Heart right ventricle (tissue), 16 donors: ENCODE measurements around the gene IL31RA. TPM values are rescaled to one million over a fixed set of nuclear protein-coding genes. Genes with fewer than 3 reads are reported as not detected.

ENCODE experiments used
- ATAC-seq, 8 donors: fragments of 200-7000 bp; cut with Tn5 transposase; one replicate each; pipeline ENCODE4 v1.9.1; 2020; ENCODE audit warnings: mild to moderate bottlenecking in 8 of 8, moderate library complexity in 8 of 8, moderate number of reproducible peaks in 1 of 8
- DNase-seq, 2 donors: peaks; one replicate each; pipeline ENCODE4 v3.0.0-alpha.2; 2020
- H3K27ac ChIP-seq, 10 donors: fragments of 200-600 bp; sonication (generic) in 2 of 10; one replicate each; pipeline versions ENCODE4 v1.5.0 to v1.8.0; 2020 to 2022; ENCODE audit warnings: mild to moderate bottlenecking in 3 of 10
- H3K27me3 ChIP-seq, 7 donors: fragments of 200-600 bp; one replicate each; pipeline ENCODE4 v1.8.0; 2021 to 2022; ENCODE audit warnings: mild to moderate bottlenecking in 2 of 7
- H3K36me3 ChIP-seq, 9 donors: fragments of 200-600 bp; sonication (generic) in 1 of 9; one replicate each; pipeline versions ENCODE4 v1.5.0 to v1.8.0; 2020 to 2022; ENCODE audit warnings: mild to moderate bottlenecking in 2 of 9
- H3K4me1 ChIP-seq, 9 donors: fragments of 200-600 bp; sonication (generic) in 1 of 9; one replicate each; pipeline versions ENCODE4 v1.5.0 to v1.8.0; 2020 to 2022; ENCODE audit warnings: mild to moderate bottlenecking in 4 of 9
- H3K4me3 ChIP-seq, 10 donors: fragments of 200-600 bp; sonication (generic) in 2 of 10; one replicate each; pipeline versions ENCODE4 v1.5.0 to v1.8.0; 2020 to 2022; ENCODE audit warnings: mild to moderate bottlenecking in 7 of 10, moderate library complexity in 2 of 10
- H3K9me3 ChIP-seq, 11 donors: fragments of 200-600 bp in 10 of 11; sonication (generic) in 2 of 11; one replicate each; pipeline versions ENCODE4 v1.5.0 to v1.8.0; 2013 to 2022; ENCODE audit warnings: mild to moderate bottlenecking in 2 of 11, control low read depth in 1 of 11, moderate library complexity in 1 of 11
- WGBS, 2 donors: extraction: QIAGEN DNeasy Blood & Tissue Kit; methylation state at CpG; one replicate each; pipeline ENCODE4 v1.1.7; 2013; ENCODE audit warnings: inconsistent platforms in 1 of 2; 5-methylcytosine and 5-hydroxymethylcytosine counted together
- intact Hi-C, 10 donors: fragments of 100-400 bp; cut with DNase I; formaldehyde crosslinking; loops; one replicate each; pipeline versions ENCODE4 v1.11.1 to v1.14.2; 2022
- polyA plus RNA-seq, 2 donors: library from polyadenylated mRNA; stranded (reverse); fragments of 200-250 nt; gene quantifications; one replicate each; pipeline ENCODE4 v1.2.3, GENCODE V29; 2013
- total RNA-seq, 10 donors: library from RNA; stranded (reverse); fragmentation: NEBNext Ultra II Directional in 3 of 10; extraction: Animal tissue kit (Norgen Biotek cat#: 25700) in 3 of 10; gene quantifications; one replicate each; pipeline versions ENCODE4 v1.2.1 to v1.2.4, GENCODE V29; 2021 to 2023
- TF ChIP-seq, protein P1 (sequence below), 9 donors: fragments of 200-600 bp; sonication (generic) in 2 of 9; IDR thresholded peaks; one replicate each; pipeline versions ENCODE4 v1.5.0 to v1.8.0; 2021 to 2022; ENCODE audit warnings: antibody characterized with exemption in 9 of 9, mild to moderate bottlenecking in 5 of 9, moderate library complexity in 1 of 9
- donor health status: Arrhythmogenic right ventricular cardiomyopathy.
- donor health status: ischemic (EF 13 %, LVEDD 7.1; RV severe dilation, severe dysfunction).
- donor health status: healthy with polysubstance abuse.
- donor health status: DM: no; HTN: yes; CAD: no.
- donor health status: DM: no; HTN: no; CAD: no.
- donor health status: ischemic (EF 25% LVEDD 6.9; RV normal size, moderate dysfunction).
- donor health status: ischemic (EF 25% LVEDD 5.7; RV mildly dilated, moderate dysfunction).
- donor health status: healthy.
- donor health status: DM: yes; HTN: yes; CAD: no.
- donor health status: Ischemic cardiomyopathy.
- donor health status: ischemic (EF 35%, LVEDD 5.7; RV mildly dilated, moderate dysfunction).
- donor health status: nonischemic (EF 11% LVEDD 7.7; RV severe dilation, severe dysfunction).
- donor health status: DM: yes; HTN: yes; CAD: no.
- donor health status: PGD.
- donor health status: ischemic (EF 29% LVEDD 5.4; RV normal size, mild dysfunction).
- donor health status: nonischemic (EF 23%, LVEDD 6.1; RV moderate dilation, normal function).

The IL31RA gene
- total and polyA plus RNA-seq, 12 donors, result 0.06 to 1.6 (median 0.76) TPM; not detected in 3

- no peak overlapping the region for H3K27ac ChIP-seq
- peaks cover 0 to 24% (median 0%) of the 10 kb centered on the region in 9 donors for H3K4me1 ChIP-seq
- intact Hi-C loops, result loop anchor here in 2 of 10 donors (10.0 kb wide), 1 partner anchor 212 kb away; the partner anchor contains the start of gene SLC38A9 (in 2 of the 2)
- no peaks in the 10 kb centered on the region for H3K36me3 ChIP-seq
- H3K27me3 ChIP-seq, result no peaks in the 10 kb centered on the region
- 93 to 94% methylated on average over 5 of the region's 5 CpGs for WGBS, 2 donors
- no peak for ATAC-seq
- H3K4me3 ChIP-seq, result no peak overlapping the region
- H3K9me3 ChIP-seq, result no peaks in the 10 kb centered on the region
- TF ChIP-seq, protein P1, sequence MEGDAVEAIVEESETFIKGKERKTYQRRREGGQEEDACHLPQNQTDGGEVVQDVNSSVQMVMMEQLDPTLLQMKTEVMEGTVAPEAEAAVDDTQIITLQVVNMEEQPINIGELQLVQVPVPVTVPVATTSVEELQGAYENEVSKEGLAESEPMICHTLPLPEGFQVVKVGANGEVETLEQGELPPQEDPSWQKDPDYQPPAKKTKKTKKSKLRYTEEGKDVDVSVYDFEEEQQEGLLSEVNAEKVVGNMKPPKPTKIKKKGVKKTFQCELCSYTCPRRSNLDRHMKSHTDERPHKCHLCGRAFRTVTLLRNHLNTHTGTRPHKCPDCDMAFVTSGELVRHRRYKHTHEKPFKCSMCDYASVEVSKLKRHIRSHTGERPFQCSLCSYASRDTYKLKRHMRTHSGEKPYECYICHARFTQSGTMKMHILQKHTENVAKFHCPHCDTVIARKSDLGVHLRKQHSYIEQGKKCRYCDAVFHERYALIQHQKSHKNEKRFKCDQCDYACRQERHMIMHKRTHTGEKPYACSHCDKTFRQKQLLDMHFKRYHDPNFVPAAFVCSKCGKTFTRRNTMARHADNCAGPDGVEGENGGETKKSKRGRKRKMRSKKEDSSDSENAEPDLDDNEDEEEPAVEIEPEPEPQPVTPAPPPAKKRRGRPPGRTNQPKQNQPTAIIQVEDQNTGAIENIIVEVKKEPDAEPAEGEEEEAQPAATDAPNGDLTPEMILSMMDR (IDR thresholded peaks at IDR 0.05), result no peak
- no peak for DNase-seq
These were observed 75.3 kb downstream of the IL31RA start for GRCh38 chr5:55926476-55926875.

DNA sequence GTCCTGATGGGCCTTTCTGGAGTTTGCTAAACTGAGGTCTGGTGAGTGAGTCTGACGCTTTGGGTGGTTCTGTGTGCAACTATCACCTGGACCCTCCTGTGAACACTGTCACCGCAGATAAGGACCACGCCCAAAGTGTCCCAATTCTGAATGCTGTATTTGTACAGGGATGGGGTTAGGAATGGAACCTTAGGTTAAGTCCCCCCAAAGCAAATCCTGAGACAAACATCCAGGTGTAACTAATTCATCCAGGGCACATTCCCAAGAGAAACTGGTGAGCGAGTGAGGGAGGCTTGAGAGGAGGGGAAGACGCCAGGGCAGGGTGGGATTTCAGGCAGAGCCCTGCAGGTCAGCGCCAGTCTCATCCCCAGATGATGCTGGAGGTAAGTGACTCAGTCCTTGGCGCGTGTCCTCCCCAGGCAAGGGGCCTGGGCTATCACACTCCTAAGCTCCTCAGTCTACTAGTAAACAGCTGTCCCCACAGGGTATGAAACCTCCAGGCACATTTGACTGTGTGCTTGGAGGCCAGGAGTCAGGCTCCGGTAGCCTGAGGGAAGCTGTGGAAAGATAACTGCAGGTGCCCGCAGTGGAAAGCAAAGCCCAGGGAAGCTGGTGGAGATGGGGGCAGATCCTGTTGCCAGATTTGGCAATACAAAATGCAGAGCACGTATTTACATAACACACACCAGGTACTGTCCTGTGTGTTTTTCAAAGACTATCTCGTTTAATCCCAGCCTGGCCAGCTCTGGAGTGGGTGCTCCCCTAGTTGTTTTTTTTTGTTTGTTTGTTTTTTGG lies 76.9 kb downstream of the IL31RA start:
- TF ChIP-seq, protein P1 (IDR thresholded peaks at IDR 0.05), result no peak

GRCh38 chr5:55929020-55929799 lies 78.1 kb downstream of the IL31RA start:
- DNase-seq, result no peak
- WGBS, 2 donors, result 91 to 94% methylated on average over 12 of the region's 12 CpGs
- TF ChIP-seq, protein P1 (IDR thresholded peaks at IDR 0.05), result no peak
- H3K4me3 ChIP-seq, result no peak overlapping the region
- ATAC-seq, result no peak
- H3K4me1 ChIP-seq, result peaks cover 0 to 3% (median 0%) of the 10 kb centered on the region in 9 donors
- intact Hi-C loops, result loop anchor here in 2 of 10 donors (10.0 kb wide), 1 partner anchor 214 kb away; the partner anchor contains the start of gene SLC38A9 (in 2 of the 2)
- no peaks in the 10 kb centered on the region for H3K9me3 ChIP-seq
- no peak overlapping the region for H3K27ac ChIP-seq
- H3K36me3 ChIP-seq, result no peaks in the 10 kb centered on the region
- no peaks in the 10 kb centered on the region for H3K27me3 ChIP-seq

More for the DNA sequence above, 76.9 kb downstream of the IL31RA start:
- H3K27ac ChIP-seq, result no peak overlapping the region
- WGBS, 2 donors, result 90 to 93% methylated on average over 12 of the region's 12 CpGs
- intact Hi-C loops, result loop anchor here in 2 of 10 donors (10.0 kb wide), 1 partner anchor 213 kb away; the partner anchor contains the start of gene SLC38A9 (in 2 of the 2)
- ATAC-seq (no peak), DNase-seq (no peak)
- H3K9me3 ChIP-seq, result no peaks in the 10 kb centered on the region
- H3K4me1 ChIP-seq, result peaks cover 0 to 14% (median 0%) of the 10 kb centered on the region in 9 donors
- no peak overlapping the region for H3K4me3 ChIP-seq
- no peaks in the 10 kb centered on the region for H3K36me3 ChIP-seq
- no peaks in the 10 kb centered on the region for H3K27me3 ChIP-seq

DNA sequence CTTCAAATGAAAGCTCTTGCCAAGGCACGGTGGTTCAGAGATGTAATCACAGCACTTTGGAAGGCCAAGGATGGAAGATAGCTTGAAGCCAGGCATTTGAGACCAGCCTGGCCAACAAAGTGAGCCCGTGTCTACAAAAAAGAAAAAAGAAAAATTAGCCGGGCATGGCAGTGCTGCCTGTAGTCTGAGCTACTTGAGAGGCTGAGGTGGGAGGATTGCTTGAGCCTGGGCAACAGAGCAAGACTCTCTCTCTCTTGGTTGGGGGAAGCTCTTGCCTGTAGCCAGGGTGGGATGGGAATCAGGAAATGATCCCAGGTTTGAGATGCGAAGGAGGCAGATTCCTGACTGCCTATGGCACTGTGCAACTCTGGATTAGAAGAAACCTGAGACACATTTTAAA lies 81.5 kb downstream of the IL31RA start:
- WGBS, 2 donors, result 89 to 91% methylated on average over 4 of the region's 4 CpGs
- Histone ChIP-seq H3K4me1 (no peaks in the 10 kb centered on the region), H3K9me3 (no peaks in the 10 kb centered on the region), H3K36me3 (peaks cover 0 to 27% (median 5%) of the 10 kb centered on the region in 9 donors), H3K27me3 (no peaks in the 10 kb centered on the region), H3K4me3 (no peak overlapping the region), H3K27ac (no peak overlapping the region)
- TF ChIP-seq, protein P1 (IDR thresholded peaks at IDR 0.05), result no peak
- intact Hi-C loops, result loop anchor here in 4 of 10 donors (5.0 to 10.0 kb wide), 4 partner anchors 270 to 912 kb away; no protein-coding TSS in a partner anchor
- ATAC-seq, result no peak
- no peak for DNase-seq
